Spleen (tissue), 11 donors: ENCODE results near the gene GGCX. TPM values are rescaled to one million over a fixed set of nuclear protein-coding genes. Genes with fewer than 3 reads are reported as not detected.
A peak's percentile ranks its signal among the peaks of the same experiment; 100 is the strongest.
"Not testable (repeated sequence)": the region's sequence is repeated elsewhere in the genome, so short reads cannot be mapped to it uniquely, and the experiment has no call there.

Source experiments
- DNase-seq: peaks from one replicate; pipeline ENCODE4 v3.0.0-alpha.2; 2020
- H3K27ac ChIP-seq, 8 donors: fragments of 200-600 bp; sonication (generic) in 7 of 8; 1 replicate in 4 of 8; 2 replicates in 4 of 8; pipeline versions ENCODE4 v1.5.0 to v1.8.0; 2016 to 2021; ENCODE audit warnings: inconsistent platforms in 4 of 8, mild to moderate bottlenecking in 4 of 8, moderate library complexity in 1 of 8
- H3K27me3 ChIP-seq, 7 donors: fragments of 200-600 bp; sonication (generic) in 6 of 7; replicated peaks in 1 of 7; 1 replicate in 4 of 7; 2 replicates in 3 of 7; pipeline versions ENCODE4 v1.5.0 to v1.8.0; 2016 to 2021; ENCODE audit warnings: inconsistent platforms in 3 of 7, mild to moderate bottlenecking in 1 of 7
- H3K36me3 ChIP-seq, 6 donors: fragments of 200-600 bp; sonication (generic) in 5 of 6; 1 replicate in 4 of 6; 2 replicates in 2 of 6; pipeline versions ENCODE4 v1.5.0 to v1.8.0; 2016 to 2021; ENCODE audit warnings: inconsistent platforms in 2 of 6
- H3K4me1 ChIP-seq, 6 donors: fragments of 200-600 bp; sonication (generic) in 5 of 6; 1 replicate in 3 of 6; 2 replicates in 3 of 6; pipeline versions ENCODE4 v1.5.0 to v1.8.0; 2016 to 2021; ENCODE audit warnings: inconsistent platforms in 3 of 6
- H3K4me3 ChIP-seq, 8 donors: fragments of 200-600 bp; sonication (generic) in 7 of 8; 1 replicate in 4 of 8; 2 replicates in 4 of 8; pipeline versions ENCODE4 v1.5.0 to v1.8.0; 2016 to 2021; ENCODE audit warnings: inconsistent platforms in 4 of 8, mild to moderate bottlenecking in 4 of 8, moderate library complexity in 2 of 8
- H3K9me3 ChIP-seq, 8 donors: fragments of 200-600 bp; sonication (generic) in 7 of 8; 1 replicate in 4 of 8; 2 replicates in 4 of 8; pipeline versions ENCODE4 v1.5.0 to v1.8.0; 2016 to 2021; ENCODE audit warnings: inconsistent platforms in 4 of 8
- POLR2A ChIP-seq, 3 donors: fragments of 450-650 bp; IDR thresholded peaks; one replicate each; pipeline ENCODE4 v1.5.1; 2017; ENCODE audit warnings: antibody characterized with exemption in 3 of 3, mild to moderate bottlenecking in 1 of 3
- POLR2AphosphoS5 ChIP-seq, 3 donors: sonication (generic); formaldehyde crosslinking; IDR thresholded peaks; one replicate each; pipeline ENCODE4 v1.5.1; 2017; ENCODE audit warnings: antibody characterized with exemption in 3 of 3
- WGBS, 5 donors: extraction: QIAGEN DNeasy Blood & Tissue Kit in 3 of 5; methylation state at CpG; one replicate each; pipeline versions ENCODE4 v1.1.5 to v1.1.7; 2013 to 2018; 5-methylcytosine and 5-hydroxymethylcytosine counted together
- intact Hi-C: fragments of 100-400 bp; cut with DNase I; formaldehyde crosslinking; loops from one replicate; pipeline ENCODE4 v1.15.0; 2023; ENCODE audit warnings: low total_unique reads
- polyA plus RNA-seq, 3 donors: library from polyadenylated mRNA; stranded (reverse); fragments of 200-250 nt; gene quantifications; one replicate each; pipeline ENCODE4 v1.2.1, GENCODE V29; 2013
- total RNA-seq, 7 donors: library from RNA; depleted of rRNA in 3 of 7; stranded (reverse); fragments of >200 nt in 3 of 7; fragmentation: NEBNext Ultra II Directional in 4 of 7; extraction: Animal tissue kit (Norgen Biotek cat#: 25700) in 4 of 7; gene quantifications; one replicate each; pipeline versions ENCODE4 v1.1.0 to v1.2.1, GENCODE V29; 2016 to 2021
- TF ChIP-seq, protein P1 (sequence below), 11 experiments: fragments of 200-600 bp in 7 of 11; fragments of 450-650 bp in 4 of 11; sonication (generic) in 4 of 11; IDR thresholded peaks in 8 of 11; conservative IDR thresholded peaks in 3 of 11; 1 replicate in 7 of 11; 2 replicates in 4 of 11; pipeline versions ENCODE4 v1.4.0 to v1.8.0; 2016 to 2021; ENCODE audit warnings: antibody characterized with exemption in 11 of 11, inconsistent platforms in 4 of 11, mild to moderate bottlenecking in 1 of 11
- donor health status: healthy with polysubstance abuse.
- donor health status: DM: no; HTN: no; CAD: no; lungs with moderate emphysema.
- donor health status: DM: no; HTN: no; CAD: no.
- donor health status: Bipolar disorder and iron deficiency.
- donor health status: healthy.
- donor health status: DM: no; HTN: no; CAD: no.
- donor health status: DM: yes; HTN: yes; CAD: no.

GGCX gene
- total and polyA plus RNA-seq, 10 donors = 11.0 to 42.1 (median 29.5) TPM

DNA sequence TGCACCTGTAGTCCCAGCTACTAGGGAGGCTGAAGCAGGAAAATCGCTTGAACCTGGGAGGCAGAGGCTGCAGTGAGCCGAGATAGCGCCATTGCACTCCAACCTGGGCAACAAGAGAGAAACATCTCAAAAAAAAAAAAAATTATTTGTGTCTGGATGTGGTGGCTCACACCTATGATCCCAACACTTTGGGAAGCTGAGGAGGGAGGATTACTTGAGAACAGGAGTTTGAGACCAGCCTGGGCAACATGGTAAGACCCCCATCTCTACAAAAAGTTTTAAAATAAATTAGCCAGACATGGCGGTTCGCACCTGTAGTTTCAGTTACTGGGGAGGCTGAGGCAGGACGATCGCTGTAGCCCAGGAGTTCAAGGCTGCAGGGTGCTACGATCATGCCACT, 14.4 kb upstream of the GGCX start:
- TF ChIP-seq, protein P1, sequence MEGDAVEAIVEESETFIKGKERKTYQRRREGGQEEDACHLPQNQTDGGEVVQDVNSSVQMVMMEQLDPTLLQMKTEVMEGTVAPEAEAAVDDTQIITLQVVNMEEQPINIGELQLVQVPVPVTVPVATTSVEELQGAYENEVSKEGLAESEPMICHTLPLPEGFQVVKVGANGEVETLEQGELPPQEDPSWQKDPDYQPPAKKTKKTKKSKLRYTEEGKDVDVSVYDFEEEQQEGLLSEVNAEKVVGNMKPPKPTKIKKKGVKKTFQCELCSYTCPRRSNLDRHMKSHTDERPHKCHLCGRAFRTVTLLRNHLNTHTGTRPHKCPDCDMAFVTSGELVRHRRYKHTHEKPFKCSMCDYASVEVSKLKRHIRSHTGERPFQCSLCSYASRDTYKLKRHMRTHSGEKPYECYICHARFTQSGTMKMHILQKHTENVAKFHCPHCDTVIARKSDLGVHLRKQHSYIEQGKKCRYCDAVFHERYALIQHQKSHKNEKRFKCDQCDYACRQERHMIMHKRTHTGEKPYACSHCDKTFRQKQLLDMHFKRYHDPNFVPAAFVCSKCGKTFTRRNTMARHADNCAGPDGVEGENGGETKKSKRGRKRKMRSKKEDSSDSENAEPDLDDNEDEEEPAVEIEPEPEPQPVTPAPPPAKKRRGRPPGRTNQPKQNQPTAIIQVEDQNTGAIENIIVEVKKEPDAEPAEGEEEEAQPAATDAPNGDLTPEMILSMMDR (IDR thresholded peaks at IDR 0.05 in 8 of 11, conservative IDR thresholded peaks at IDR 0.05 in 3 of 11) = no peak
- TF ChIP-seq POLR2AphosphoS5 (IDR thresholded peaks at IDR 0.05) (no peak), POLR2A (IDR thresholded peaks at IDR 0.05) (no peak)
- Histone ChIP-seq H3K36me3 (peaks cover 0 to 4% (median 0%) of the 10 kb centered on the region in 6 donors), H3K9me3 (no peaks in the 10 kb centered on the region), H3K27me3 (peaks cover 0 to 28% (median 0%) of the 10 kb centered on the region in 7 donors), H3K4me1 (peaks cover 7 to 43% (median 34%) of the 10 kb centered on the region in 6 donors), H3K27ac (no peak overlapping the region), H3K4me3 (no peak overlapping the region)
- WGBS, 5 donors = 91 to 97% (median 93%) methylated on average over 8 of the region's 8 CpGs
- no peak for DNase-seq
- intact Hi-C loops = no loop called here

DNA sequence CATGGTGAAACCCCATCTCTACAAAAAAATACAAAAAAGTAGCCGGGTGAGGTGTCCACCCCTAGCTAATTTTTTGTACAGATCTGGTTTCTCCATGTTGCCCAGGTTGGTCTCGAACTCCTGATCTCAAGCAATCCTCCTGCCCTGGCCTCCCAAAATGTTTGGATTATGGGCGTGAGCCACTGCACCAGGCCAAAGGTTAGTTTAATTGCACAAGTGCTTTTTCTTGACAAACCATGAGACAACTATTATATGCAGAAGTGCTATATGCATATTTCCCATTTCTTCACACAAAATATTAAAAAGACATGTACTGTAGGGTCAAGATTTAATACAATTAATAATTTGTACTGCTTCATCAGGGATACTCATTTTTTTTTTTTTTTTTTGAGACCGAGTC, 5.0 kb upstream of the GGCX start:
- no peak overlapping the region for H3K27ac ChIP-seq
- TF ChIP-seq POLR2A (IDR thresholded peaks at IDR 0.05) = no peak
- TF ChIP-seq POLR2AphosphoS5 (IDR thresholded peaks at IDR 0.05) = no peak
- TF ChIP-seq, protein P1 (IDR thresholded peaks at IDR 0.05 in 8 of 11, conservative IDR thresholded peaks at IDR 0.05 in 3 of 11) = no peak
- no peak for DNase-seq
- no peaks in the 10 kb centered on the region for H3K9me3 ChIP-seq
- no peak overlapping the region for H3K4me3 ChIP-seq
- H3K4me1 ChIP-seq = peaks cover 0 to 23% (median 14%) of the 10 kb centered on the region in 6 donors
- H3K36me3 ChIP-seq = no peaks in the 10 kb centered on the region
- peaks cover 0 to 19% (median 0%) of the 10 kb centered on the region in 7 donors for H3K27me3 ChIP-seq
- intact Hi-C loops = no loop called here
- WGBS, 5 donors = 77 to 87% (median 84%) methylated on average over 4 of the region's 4 CpGs

DNA sequence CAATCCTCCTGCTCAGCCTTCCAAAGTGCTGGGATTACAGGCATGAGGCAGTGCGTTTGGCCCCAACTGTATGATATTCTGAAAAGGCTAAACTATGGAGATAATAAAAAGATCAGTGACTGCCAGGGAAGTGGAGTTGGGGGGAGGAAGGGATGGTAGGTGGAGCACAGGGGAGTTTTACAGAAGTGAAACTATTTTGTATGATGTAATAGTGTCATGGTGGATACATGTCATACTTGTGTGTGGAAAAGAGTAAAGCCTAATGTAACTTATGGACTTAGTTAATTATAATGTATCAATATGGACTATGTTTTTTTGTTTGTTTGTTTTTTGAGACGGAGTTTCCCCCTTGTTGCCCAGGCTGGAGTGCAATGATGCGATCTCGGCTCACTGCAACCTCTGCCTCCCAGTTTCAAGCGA, 2.9 kb upstream of the GGCX start:
- no peak for DNase-seq
- Histone ChIP-seq H3K36me3 (peaks cover 0 to 3% (median 0%) of the 10 kb centered on the region in 6 donors), H3K4me1 (peaks cover 7 to 43% (median 29%) of the 10 kb centered on the region in 6 donors), H3K4me3 (no peak overlapping the region), H3K9me3 (no peaks in the 10 kb centered on the region), H3K27ac (peak overlapping the region in 4 of 8 donors; percentile 26 to 62 (median 40)), H3K27me3 (peaks cover 0 to 5% (median 0%) of the 10 kb centered on the region in 7 donors)
- intact Hi-C loops = no loop called here
- TF ChIP-seq, protein P1 (IDR thresholded peaks at IDR 0.05 in 8 of 11, conservative IDR thresholded peaks at IDR 0.05 in 3 of 11) = no peak
- TF ChIP-seq POLR2AphosphoS5 (IDR thresholded peaks at IDR 0.05) = no peak
- no peak for TF ChIP-seq POLR2A (IDR thresholded peaks at IDR 0.05)
- 92 to 94% (median 93%) methylated on average over 5 of the region's 5 CpGs for WGBS, 5 donors

DNA sequence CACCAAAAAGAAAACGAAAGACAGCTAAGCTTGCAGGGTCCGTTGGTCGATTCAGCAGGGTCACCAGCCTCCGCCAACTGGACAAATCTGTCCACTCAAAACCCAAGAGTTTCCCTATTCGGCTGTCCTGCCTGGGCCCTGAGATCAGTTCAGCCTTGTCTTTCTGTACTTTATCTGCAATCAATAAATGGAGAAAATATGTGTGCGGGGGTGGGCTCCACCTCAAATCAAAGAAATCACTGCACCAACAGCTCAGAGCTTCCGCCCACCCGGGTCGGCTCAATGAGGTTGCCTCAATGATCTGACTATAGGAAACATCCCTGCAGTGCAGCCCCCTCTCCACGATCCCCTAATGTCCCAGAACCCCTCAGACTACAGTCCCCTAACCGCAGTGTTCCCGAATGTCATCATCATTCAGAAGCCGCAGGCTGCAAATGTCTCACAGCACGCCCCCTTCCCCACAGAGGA, 447 bp downstream of the GGCX start:
- H3K4me3 ChIP-seq = peak overlapping the region; percentile 45 to 82 (median 71)
- H3K27ac ChIP-seq = peak overlapping the region; percentile 79 to 94 (median 90)
- no peak for TF ChIP-seq POLR2AphosphoS5 (IDR thresholded peaks at IDR 0.05)
- no peak for TF ChIP-seq POLR2A (IDR thresholded peaks at IDR 0.05)
- DNase-seq = no peak
- no peaks in the 10 kb centered on the region for H3K27me3 ChIP-seq
- H3K9me3 ChIP-seq = no peaks in the 10 kb centered on the region
- 6 to 9% (median 8%) methylated on average over 13 to 14 of the region's 14 CpGs for WGBS, 5 donors
- peaks cover 7 to 51% (median 29%) of the 10 kb centered on the region in 6 donors for H3K4me1 ChIP-seq
- intact Hi-C loops = no loop called here
- peaks cover 0 to 35% (median 8%) of the 10 kb centered on the region in 6 donors for H3K36me3 ChIP-seq

DNA sequence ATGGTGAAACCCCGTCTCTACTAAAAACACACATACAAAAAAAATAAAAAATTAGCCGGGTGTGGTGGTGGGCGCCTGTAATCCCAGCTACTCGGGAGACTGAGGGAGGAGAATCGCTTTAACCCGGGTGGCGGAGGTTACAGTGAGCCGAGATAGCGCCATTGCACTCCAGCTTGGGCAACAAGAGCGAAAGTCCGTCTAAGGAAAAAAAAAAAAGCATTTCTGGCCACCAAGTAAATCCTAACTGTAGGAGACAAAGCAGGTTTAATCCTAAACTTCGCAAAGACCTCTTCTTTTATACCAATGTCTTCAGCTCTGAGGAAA, 928 bp downstream of the GGCX start:
- Histone ChIP-seq H3K36me3 (peaks cover 0 to 39% (median 11%) of the 10 kb centered on the region in 6 donors), H3K27ac (peak overlapping the region in 1 of 8 donors; percentile 92), H3K4me1 (peaks cover 7 to 51% (median 29%) of the 10 kb centered on the region in 6 donors), H3K4me3 (peak overlapping the region in 7 of 8 donors; percentile 53 to 82 (median 72))
- H3K27me3 ChIP-seq, H3K9me3 ChIP-seq, intact Hi-C loops: not testable (repeated sequence)
- peak; percentile 37 for DNase-seq
- 83 to 90% (median 87%) methylated on average over 12 of the region's 12 CpGs for WGBS, 5 donors
